DMS153 treated with DMSO at 0.1 percent for 48 hours (cell line): ENCODE data around the gene HSPBAP1.

ENCODE experiments used
- DNase-seq: peaks from one replicate; lab custom pipeline; 2025; ENCODE audit not compliant: unreplicated experiment; lab: John Stamatoyannopoulos, UW

The HSPBAP1 gene

GRCh38 chr3:122793568-122794416 lies at the start of gene HSPBAP1:
Gene HSPBAP1, minus strand, starts transcription at chr3:122793831. Its CDS starts 151 bp downstream, at chr3:122793680.
- DNase-seq, result no peak

- DNase-seq, result no peak
Measured at GRCh38 chr3:122835590-122835989, 42.0 kb upstream of the HSPBAP1 start.

GRCh38 chr3:122828281-122828680 lies 34.6 kb upstream of the HSPBAP1 start:
- DNase-seq, result no peak

- no peak for DNase-seq
Measured at GRCh38 chr3:122826278-122826677, 32.6 kb upstream of the HSPBAP1 start.

- no peak for DNase-seq
Measured at GRCh38 chr3:122825460-122825859, 31.8 kb upstream of the HSPBAP1 start.

GRCh38 chr3:122824465-122825381 lies 31.1 kb upstream of the HSPBAP1 start:
- no peak for DNase-seq

- no peak for DNase-seq
Measured at GRCh38 chr3:122816587-122816986, 23.0 kb upstream of the HSPBAP1 start.

- DNase-seq, result no peak
Measured at GRCh38 chr3:122810734-122811133, 17.1 kb upstream of the HSPBAP1 start.

GRCh38 chr3:122803977-122804376 lies 10.3 kb upstream of the HSPBAP1 start:
- DNase-seq, result no peak

- DNase-seq, result no peak
Measured at GRCh38 chr3:122802323-122802722, 8.7 kb upstream of the HSPBAP1 start.

GRCh38 chr3:122800706-122801237 lies 7.1 kb upstream of the HSPBAP1 start:
- no peak for DNase-seq

GRCh38 chr3:122800031-122800430 lies 6.4 kb upstream of the HSPBAP1 start:
- DNase-seq, result no peak

- no peak for DNase-seq
Measured at GRCh38 chr3:122799322-122799721, 5.7 kb upstream of the HSPBAP1 start.

- no peak for DNase-seq
Measured at GRCh38 chr3:122797291-122797690, 3.7 kb upstream of the HSPBAP1 start.

- DNase-seq, result no peak
Measured at GRCh38 chr3:122795674-122796195, 2.1 kb upstream of the HSPBAP1 start.

- DNase-seq, result no peak
Measured at GRCh38 chr3:122794779-122795673, 1.4 kb upstream of the HSPBAP1 start, which contains the start of gene SLC49A4. Gene SLC49A4, plus strand, starts transcription at chr3:122795069. Its CDS starts 124 bp downstream, at chr3:122795193.

- DNase-seq, result no peak
Measured at GRCh38 chr3:122794483-122794778, 800 bp upstream of the HSPBAP1 start.

GRCh38 chr3:122789585-122790273 lies 3.9 kb downstream of the HSPBAP1 start:
- no peak for DNase-seq

- DNase-seq, result no peak
Measured at GRCh38 chr3:122787872-122788271, 5.8 kb downstream of the HSPBAP1 start.

GRCh38 chr3:122786066-122786465 lies 7.6 kb downstream of the HSPBAP1 start:
- DNase-seq, result no peak
